ACC112 (cell line): ENCODE data around the gene SSR4.

Experiments used
- H2AFZ ChIP-seq: fragments of 200-600 bp; sonication (generic); one replicate; pipeline ENCODE4 v1.6.0; 2017; ENCODE audit warnings: antibody characterized with exemption, low read length; ENCODE audit not compliant: unreplicated experiment
- H3K27ac ChIP-seq: fragments of 200-600 bp; sonication (generic); 2 replicates; pipeline ENCODE4 v1.5.1; 2014; ENCODE audit warnings: low read depth, mild to moderate bottlenecking, antibody characterized with exemption, low read length, moderate library complexity
- H3K27me3 ChIP-seq: fragments of 200-600 bp; sonication (generic); 2 replicates; pipeline ENCODE4 v1.6.1; 2014; ENCODE audit warnings: mild to moderate bottlenecking, antibody characterized with exemption, low read length, moderate library complexity, mixed read lengths; ENCODE audit not compliant: insufficient read depth
- H3K36me3 ChIP-seq: fragments of 200-600 bp; sonication (generic); 2 replicates; pipeline ENCODE4 v1.6.1; 2016; ENCODE audit warnings: mild to moderate bottlenecking, antibody characterized with exemption, low read length, moderate library complexity, mixed read lengths; ENCODE audit not compliant: insufficient read depth
- H3K4me1 ChIP-seq: fragments of 200-600 bp; sonication (generic); one replicate; pipeline ENCODE4 v1.6.1; 2016; ENCODE audit warnings: low read length, mixed read lengths; ENCODE audit not compliant: insufficient read depth, unreplicated experiment, control insufficient read depth
- H3K4me3 ChIP-seq: fragments of 200-600 bp; sonication (generic); 2 replicates; pipeline ENCODE4 v1.5.1; 2014; ENCODE audit warnings: mild to moderate bottlenecking, low read depth, low read length
- H3K79me2 ChIP-seq: fragments of 200-600 bp; sonication (generic); one replicate; pipeline ENCODE4 v1.6.0; 2016; ENCODE audit warnings: low read length; ENCODE audit not compliant: control insufficient read depth, unreplicated experiment, insufficient read depth

The SSR4 gene

GRCh38 chrX:153825042-153825441, 30.6 kb downstream of the SSR4 start:
- no peak overlapping the region for H2AFZ ChIP-seq
- no peaks in the 10 kb centered on the region for H3K36me3 ChIP-seq
- H3K27ac ChIP-seq: no peak overlapping the region
- no peaks in the 10 kb centered on the region for H3K4me1 ChIP-seq
- H3K27me3 ChIP-seq: peaks cover 24% of the 10 kb centered on the region
- H3K79me2 ChIP-seq: no peaks in the 10 kb centered on the region
- H3K4me3 ChIP-seq: no peak overlapping the region

- H3K4me3 ChIP-seq: no peak overlapping the region
- H3K4me1 ChIP-seq: no peaks in the 10 kb centered on the region
- no peak overlapping the region for H2AFZ ChIP-seq
- H3K36me3 ChIP-seq: no peaks in the 10 kb centered on the region
- peaks cover 38% of the 10 kb centered on the region for H3K27me3 ChIP-seq
- no peaks in the 10 kb centered on the region for H3K79me2 ChIP-seq
- H3K27ac ChIP-seq: no peak overlapping the region
Observed at GRCh38 chrX:153827016-153827415, 32.5 kb downstream of the SSR4 start.

- Histone ChIP-seq H3K36me3 (no peaks in the 10 kb centered on the region), H3K79me2 (no peaks in the 10 kb centered on the region), H2AFZ (no peak overlapping the region), H3K27me3 (peaks cover 43% of the 10 kb centered on the region), H3K27ac (no peak overlapping the region), H3K4me3 (no peak overlapping the region), H3K4me1 (no peaks in the 10 kb centered on the region)
Observed at GRCh38 chrX:153827903-153828302, 33.4 kb downstream of the SSR4 start.

- no peaks in the 10 kb centered on the region for H3K79me2 ChIP-seq
Observed at GRCh38 chrX:153828308-153828707, 33.8 kb downstream of the SSR4 start.

GRCh38 chrX:153828723-153829548, 34.5 kb downstream of the SSR4 start:
- H3K79me2 ChIP-seq: no peaks in the 10 kb centered on the region
- no peaks in the 10 kb centered on the region for H3K36me3 ChIP-seq
- no peaks in the 10 kb centered on the region for H3K4me1 ChIP-seq
- no peak overlapping the region for H3K27ac ChIP-seq
- H2AFZ ChIP-seq: no peak overlapping the region
- H3K27me3 ChIP-seq: peaks cover 43% of the 10 kb centered on the region
- H3K4me3 ChIP-seq: no peak overlapping the region

More at GRCh38 chrX:153828308-153828707, 33.8 kb downstream of the SSR4 start:
- Histone ChIP-seq H3K27ac (no peak overlapping the region), H3K36me3 (no peaks in the 10 kb centered on the region), H2AFZ (no peak overlapping the region), H3K4me3 (no peak overlapping the region), H3K27me3 (peaks cover 43% of the 10 kb centered on the region), H3K4me1 (no peaks in the 10 kb centered on the region)

- Histone ChIP-seq H3K4me1 (no peaks in the 10 kb centered on the region), H3K79me2 (no peaks in the 10 kb centered on the region), H3K36me3 (no peaks in the 10 kb centered on the region), H3K27me3 (peaks cover 43% of the 10 kb centered on the region), H2AFZ (no peak overlapping the region), H3K4me3 (no peak overlapping the region), H3K27ac (no peak overlapping the region)
Observed at GRCh38 chrX:153829549-153829798, 35.0 kb downstream of the SSR4 start.

- Histone ChIP-seq H3K79me2 (no peaks in the 10 kb centered on the region), H3K4me1 (no peaks in the 10 kb centered on the region), H3K36me3 (no peaks in the 10 kb centered on the region), H3K27me3 (peaks cover 43% of the 10 kb centered on the region), H3K27ac (no peak within 1 kb of the TSS), H2AFZ (no peak within 1 kb of the TSS), H3K4me3 (peak within 1 kb of the TSS; percentile 65)
Observed at GRCh38 chrX:153829799-153830639, 35.6 kb downstream of the SSR4 start, which contains the start of gene PDZD4. TSS of gene PDZD4 (minus strand) at chrX:153830544. CDS start at chrX:153830298, 246 bp downstream.

GRCh38 chrX:153830640-153831428, 36.4 kb downstream of the SSR4 start:
- H3K4me1 ChIP-seq: no peaks in the 10 kb centered on the region

GRCh38 chrX:153831429-153832150, 37.1 kb downstream of the SSR4 start:
- peaks cover 43% of the 10 kb centered on the region for H3K27me3 ChIP-seq

More at GRCh38 chrX:153830640-153831428, 36.4 kb downstream of the SSR4 start:
- Histone ChIP-seq H3K79me2 (no peaks in the 10 kb centered on the region), H3K36me3 (no peaks in the 10 kb centered on the region), H3K27ac (no peak overlapping the region), H2AFZ (no peak overlapping the region), H3K4me3 (no peak overlapping the region), H3K27me3 (peaks cover 43% of the 10 kb centered on the region)

GRCh38 chrX:153832728-153833127, 38.3 kb downstream of the SSR4 start:
- H3K36me3 ChIP-seq: no peaks in the 10 kb centered on the region
- H3K4me3 ChIP-seq: no peak overlapping the region
- H3K4me1 ChIP-seq: no peaks in the 10 kb centered on the region
- no peak overlapping the region for H3K27ac ChIP-seq
- no peak overlapping the region for H2AFZ ChIP-seq
- H3K27me3 ChIP-seq: peaks cover 36% of the 10 kb centered on the region
- H3K79me2 ChIP-seq: no peaks in the 10 kb centered on the region

More at GRCh38 chrX:153831429-153832150, 37.1 kb downstream of the SSR4 start:
- Histone ChIP-seq H3K36me3 (no peaks in the 10 kb centered on the region), H2AFZ (no peak overlapping the region), H3K4me1 (no peaks in the 10 kb centered on the region), H3K4me3 (no peak overlapping the region), H3K27ac (no peak overlapping the region), H3K79me2 (no peaks in the 10 kb centered on the region)
